ENCODE data around the gene NT5C1B. TPM values are rescaled to one million over a fixed set of nuclear protein-coding genes. Genes with fewer than 3 reads are reported as not detected.

NT5C1B gene
- total and polyA plus RNA-seq, 10 of the 15 experiments (the other 5 are each of a cell fraction or from before 2014, with no cell fraction given), result 0.40 to 0.44 TPM; not detected in 8

DNA sequence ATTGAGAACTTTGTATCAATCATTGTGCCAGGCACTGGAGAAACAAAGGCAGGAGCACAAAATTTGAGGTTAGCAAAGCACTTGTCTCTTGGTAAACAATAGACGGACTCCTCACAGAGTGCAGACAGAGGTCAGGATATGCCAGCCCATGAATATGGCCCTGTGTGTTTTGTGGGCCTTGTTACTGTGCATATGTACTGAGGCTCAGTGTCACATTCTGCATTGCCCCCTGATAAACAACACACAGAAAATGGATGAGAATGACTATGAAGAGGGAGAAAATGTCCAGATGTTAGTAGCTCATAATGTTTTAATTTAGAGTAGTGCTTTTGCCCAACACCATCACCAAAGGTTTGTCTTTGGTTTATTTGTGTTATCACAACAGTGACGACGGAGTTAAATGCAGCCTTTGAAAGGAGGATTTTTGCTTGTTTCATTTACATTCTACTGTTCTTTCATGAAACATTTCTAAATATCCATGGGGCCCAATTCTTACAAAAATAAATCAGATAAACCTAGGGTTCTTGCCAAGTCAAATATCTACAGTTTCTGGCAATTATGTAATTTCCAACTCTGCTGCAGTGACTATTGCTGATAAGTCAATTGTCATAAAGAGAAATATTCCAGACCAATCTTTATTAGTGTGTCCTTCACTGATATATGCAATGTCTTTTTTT, 14.6 kb upstream of the NT5C1B start (continued):
- TF ChIP-seq, protein P1, sequence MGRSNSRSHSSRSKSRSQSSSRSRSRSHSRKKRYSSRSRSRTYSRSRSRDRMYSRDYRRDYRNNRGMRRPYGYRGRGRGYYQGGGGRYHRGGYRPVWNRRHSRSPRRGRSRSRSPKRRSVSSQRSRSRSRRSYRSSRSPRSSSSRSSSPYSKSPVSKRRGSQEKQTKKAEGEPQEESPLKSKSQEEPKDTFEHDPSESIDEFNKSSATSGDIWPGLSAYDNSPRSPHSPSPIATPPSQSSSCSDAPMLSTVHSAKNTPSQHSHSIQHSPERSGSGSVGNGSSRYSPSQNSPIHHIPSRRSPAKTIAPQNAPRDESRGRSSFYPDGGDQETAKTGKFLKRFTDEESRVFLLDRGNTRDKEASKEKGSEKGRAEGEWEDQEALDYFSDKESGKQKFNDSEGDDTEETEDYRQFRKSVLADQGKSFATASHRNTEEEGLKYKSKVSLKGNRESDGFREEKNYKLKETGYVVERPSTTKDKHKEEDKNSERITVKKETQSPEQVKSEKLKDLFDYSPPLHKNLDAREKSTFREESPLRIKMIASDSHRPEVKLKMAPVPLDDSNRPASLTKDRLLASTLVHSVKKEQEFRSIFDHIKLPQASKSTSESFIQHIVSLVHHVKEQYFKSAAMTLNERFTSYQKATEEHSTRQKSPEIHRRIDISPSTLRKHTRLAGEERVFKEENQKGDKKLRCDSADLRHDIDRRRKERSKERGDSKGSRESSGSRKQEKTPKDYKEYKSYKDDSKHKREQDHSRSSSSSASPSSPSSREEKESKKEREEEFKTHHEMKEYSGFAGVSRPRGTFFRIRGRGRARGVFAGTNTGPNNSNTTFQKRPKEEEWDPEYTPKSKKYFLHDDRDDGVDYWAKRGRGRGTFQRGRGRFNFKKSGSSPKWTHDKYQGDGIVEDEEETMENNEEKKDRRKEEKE (IDR thresholded peaks at IDR 0.05), result no peak
- TF ChIP-seq, protein P2, sequence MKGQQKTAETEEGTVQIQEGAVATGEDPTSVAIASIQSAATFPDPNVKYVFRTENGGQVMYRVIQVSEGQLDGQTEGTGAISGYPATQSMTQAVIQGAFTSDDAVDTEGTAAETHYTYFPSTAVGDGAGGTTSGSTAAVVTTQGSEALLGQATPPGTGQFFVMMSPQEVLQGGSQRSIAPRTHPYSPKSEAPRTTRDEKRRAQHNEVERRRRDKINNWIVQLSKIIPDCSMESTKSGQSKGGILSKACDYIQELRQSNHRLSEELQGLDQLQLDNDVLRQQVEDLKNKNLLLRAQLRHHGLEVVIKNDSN (IDR thresholded peaks at IDR 0.05; ENCODE audit: borderline replicate concordance, extremely low read length, insufficient read depth, low read depth, low read length), result no peak
- TF ChIP-seq POU2F2 (IDR thresholded peaks at IDR 0.05; ENCODE audit: borderline replicate concordance, low read depth, low read length) (no peak), RUNX3 (IDR thresholded peaks at IDR 0.05; ENCODE audit: low read length) (no peak), POLR2AphosphoS5 (IDR thresholded peaks at IDR 0.05; ENCODE audit: low read length) (no peak), LARP7 (IDR thresholded peaks at IDR 0.05) (no peak), NFYB (IDR thresholded peaks at IDR 0.05; ENCODE audit: insufficient read depth, low read depth, low read length) (no peak), MYB (IDR thresholded peaks at IDR 0.05; ENCODE audit: borderline replicate concordance, low read depth, low read length) (no peak), CHD4 (IDR thresholded peaks at IDR 0.05) (no peak), SPI1 (IDR thresholded peaks at IDR 0.05; ENCODE audit: borderline replicate concordance, insufficient read depth, low read depth, low read length) (no peak), EGR1 (IDR thresholded peaks at IDR 0.05; ENCODE audit: borderline replicate concordance in 1 of 2, low read depth in 2 of 2, low read length in 2 of 2) (no peak)
- TF ChIP-seq, protein P3, sequence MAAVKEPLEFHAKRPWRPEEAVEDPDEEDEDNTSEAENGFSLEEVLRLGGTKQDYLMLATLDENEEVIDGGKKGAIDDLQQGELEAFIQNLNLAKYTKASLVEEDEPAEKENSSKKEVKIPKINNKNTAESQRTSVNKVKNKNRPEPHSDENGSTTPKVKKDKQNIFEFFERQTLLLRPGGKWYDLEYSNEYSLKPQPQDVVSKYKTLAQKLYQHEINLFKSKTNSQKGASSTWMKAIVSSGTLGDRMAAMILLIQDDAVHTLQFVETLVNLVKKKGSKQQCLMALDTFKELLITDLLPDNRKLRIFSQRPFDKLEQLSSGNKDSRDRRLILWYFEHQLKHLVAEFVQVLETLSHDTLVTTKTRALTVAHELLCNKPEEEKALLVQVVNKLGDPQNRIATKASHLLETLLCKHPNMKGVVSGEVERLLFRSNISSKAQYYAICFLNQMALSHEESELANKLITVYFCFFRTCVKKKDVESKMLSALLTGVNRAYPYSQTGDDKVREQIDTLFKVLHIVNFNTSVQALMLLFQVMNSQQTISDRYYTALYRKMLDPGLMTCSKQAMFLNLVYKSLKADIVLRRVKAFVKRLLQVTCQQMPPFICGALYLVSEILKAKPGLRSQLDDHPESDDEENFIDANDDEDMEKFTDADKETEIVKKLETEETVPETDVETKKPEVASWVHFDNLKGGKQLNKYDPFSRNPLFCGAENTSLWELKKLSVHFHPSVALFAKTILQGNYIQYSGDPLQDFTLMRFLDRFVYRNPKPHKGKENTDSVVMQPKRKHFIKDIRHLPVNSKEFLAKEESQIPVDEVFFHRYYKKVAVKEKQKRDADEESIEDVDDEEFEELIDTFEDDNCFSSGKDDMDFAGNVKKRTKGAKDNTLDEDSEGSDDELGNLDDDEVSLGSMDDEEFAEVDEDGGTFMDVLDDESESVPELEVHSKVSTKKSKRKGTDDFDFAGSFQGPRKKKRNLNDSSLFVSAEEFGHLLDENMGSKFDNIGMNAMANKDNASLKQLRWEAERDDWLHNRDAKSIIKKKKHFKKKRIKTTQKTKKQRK (IDR thresholded peaks at IDR 0.05; ENCODE audit: low read depth, low read length), result no peak
- TF ChIP-seq, protein P4, sequence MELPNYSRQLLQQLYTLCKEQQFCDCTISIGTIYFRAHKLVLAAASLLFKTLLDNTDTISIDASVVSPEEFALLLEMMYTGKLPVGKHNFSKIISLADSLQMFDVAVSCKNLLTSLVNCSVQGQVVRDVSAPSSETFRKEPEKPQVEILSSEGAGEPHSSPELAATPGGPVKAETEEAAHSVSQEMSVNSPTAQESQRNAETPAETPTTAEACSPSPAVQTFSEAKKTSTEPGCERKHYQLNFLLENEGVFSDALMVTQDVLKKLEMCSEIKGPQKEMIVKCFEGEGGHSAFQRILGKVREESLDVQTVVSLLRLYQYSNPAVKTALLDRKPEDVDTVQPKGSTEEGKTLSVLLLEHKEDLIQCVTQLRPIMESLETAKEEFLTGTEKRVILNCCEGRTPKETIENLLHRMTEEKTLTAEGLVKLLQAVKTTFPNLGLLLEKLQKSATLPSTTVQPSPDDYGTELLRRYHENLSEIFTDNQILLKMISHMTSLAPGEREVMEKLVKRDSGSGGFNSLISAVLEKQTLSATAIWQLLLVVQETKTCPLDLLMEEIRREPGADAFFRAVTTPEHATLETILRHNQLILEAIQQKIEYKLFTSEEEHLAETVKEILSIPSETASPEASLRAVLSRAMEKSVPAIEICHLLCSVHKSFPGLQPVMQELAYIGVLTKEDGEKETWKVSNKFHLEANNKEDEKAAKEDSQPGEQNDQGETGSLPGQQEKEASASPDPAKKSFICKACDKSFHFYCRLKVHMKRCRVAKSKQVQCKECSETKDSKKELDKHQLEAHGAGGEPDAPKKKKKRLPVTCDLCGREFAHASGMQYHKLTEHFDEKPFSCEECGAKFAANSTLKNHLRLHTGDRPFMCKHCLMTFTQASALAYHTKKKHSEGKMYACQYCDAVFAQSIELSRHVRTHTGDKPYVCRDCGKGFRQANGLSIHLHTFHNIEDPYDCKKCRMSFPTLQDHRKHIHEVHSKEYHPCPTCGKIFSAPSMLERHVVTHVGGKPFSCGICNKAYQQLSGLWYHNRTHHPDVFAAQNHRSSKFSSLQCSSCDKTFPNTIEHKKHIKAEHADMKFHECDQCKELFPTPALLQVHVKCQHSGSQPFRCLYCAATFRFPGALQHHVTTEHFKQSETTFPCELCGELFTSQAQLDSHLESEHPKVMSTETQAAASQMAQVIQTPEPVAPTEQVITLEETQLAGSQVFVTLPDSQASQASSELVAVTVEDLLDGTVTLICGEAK (IDR thresholded peaks at IDR 0.05; ENCODE audit: borderline replicate concordance), result no peak

Data from GM12878 (cell line).